Fibroblast of skin of right biceps (primary cell): ENCODE measurements around the gene PPP1CC.
"Not testable (repeated sequence)": the region's sequence is repeated elsewhere in the genome, so short reads cannot be mapped to it uniquely, and the experiment has no call there.

Experiments
- DNase-seq: peaks from one replicate; pipeline ENCODE4 v3.0.0-alpha.2; 2013

Gene PPP1CC

GRCh38 chr12:110742718-110743570, at the start of gene PPP1CC:
PPP1CC (minus strand) TSS chr12:110742891; CDS start chr12:110742707, 184 bp downstream.
- peak; percentile 96 for DNase-seq

GRCh38 chr12:110791589-110791988, 48.9 kb upstream of the PPP1CC start:
- no peak for DNase-seq

- no peak for DNase-seq
Measured at GRCh38 chr12:110790301-110790700, 47.6 kb upstream of the PPP1CC start.

GRCh38 chr12:110786012-110786411, 43.3 kb upstream of the PPP1CC start:
- no peak for DNase-seq

GRCh38 chr12:110785240-110785639, 42.5 kb upstream of the PPP1CC start:
- DNase-seq = no peak

- no peak for DNase-seq
Measured at GRCh38 chr12:110782922-110783321, 40.2 kb upstream of the PPP1CC start.

- no peak for DNase-seq
Measured at GRCh38 chr12:110782094-110782493, 39.4 kb upstream of the PPP1CC start.

GRCh38 chr12:110780448-110780847, 37.8 kb upstream of the PPP1CC start:
- no peak for DNase-seq

- no peak for DNase-seq
Measured at GRCh38 chr12:110778833-110779577, 36.3 kb upstream of the PPP1CC start.

GRCh38 chr12:110776410-110776809, 33.7 kb upstream of the PPP1CC start:
- no peak for DNase-seq

- no peak for DNase-seq
Measured at GRCh38 chr12:110775997-110776396, 33.3 kb upstream of the PPP1CC start.

GRCh38 chr12:110774824-110775223, 32.1 kb upstream of the PPP1CC start:
- DNase-seq = no peak

- DNase-seq = no peak
Measured at GRCh38 chr12:110768960-110769359, 26.3 kb upstream of the PPP1CC start.

GRCh38 chr12:110767863-110768262, 25.2 kb upstream of the PPP1CC start:
- no peak for DNase-seq

GRCh38 chr12:110766311-110767154, 23.8 kb upstream of the PPP1CC start:
- no peak for DNase-seq

GRCh38 chr12:110765572-110765971, 22.9 kb upstream of the PPP1CC start:
- DNase-seq = not testable (repeated sequence)

- no peak for DNase-seq
Measured at GRCh38 chr12:110765111-110765510, 22.4 kb upstream of the PPP1CC start.

- no peak for DNase-seq
Measured at GRCh38 chr12:110763583-110763982, 20.9 kb upstream of the PPP1CC start.

- no peak for DNase-seq
Measured at GRCh38 chr12:110762891-110763290, 20.2 kb upstream of the PPP1CC start.

GRCh38 chr12:110760204-110760609, 17.5 kb upstream of the PPP1CC start:
- DNase-seq = no peak

- DNase-seq = no peak
Measured at GRCh38 chr12:110758922-110759321, 16.2 kb upstream of the PPP1CC start.

GRCh38 chr12:110756611-110757010, 13.9 kb upstream of the PPP1CC start:
- DNase-seq = peak; percentile 49
